HCT116 (cell line): Measurements from ENCODE around the gene C1QTNF4. TPM values are rescaled to one million over a fixed set of nuclear protein-coding genes. Genes with fewer than 3 reads are reported as not detected.
"Not testable (repeated sequence)": the region's sequence is repeated elsewhere in the genome, so short reads cannot be mapped to it uniquely, and the experiment has no call there.

Experiments used
- ATAC-seq: fragments of 200-7000 bp; cut with Tn5 transposase; 2 replicates; pipeline ENCODE4 v1.9.1; 2020; ENCODE audit warnings: mild to moderate bottlenecking, moderate library complexity
- BruUV-seq: library from RNA; stranded (reverse); fragments of 400-500 nt; replicated peaks from 2 replicates; lab custom pipeline; 2021; lab: Mats Ljungman, UMichigan
- CTCF ChIA-PET: fragments of 300-600 bp; sonication (Branson Sonifier 250); formaldehyde crosslinking; loops from one replicate; lab custom pipeline; 2021; ENCODE audit warnings: antibody characterized with exemption; lab: Charles Lee
- POLR2A ChIA-PET: fragments of 300-600, 350-600 bp; sonication (Branson Sonifier 250); formaldehyde crosslinking; loops from one replicate; lab custom pipeline; 2021; ENCODE audit warnings: antibody characterized with exemption; lab: Charles Lee
- RAD21 ChIA-PET, 2 experiments: fragments of 300-600 bp; sonication (Branson Sonifier 250); formaldehyde crosslinking; loops; one replicate each; lab custom pipeline; 2023; ENCODE audit warnings: low total read pairs in 2 of 2; ENCODE audit not compliant: uncharacterized antibody in 2 of 2, unreplicated experiment in 2 of 2, low non-redundant PET in 1 of 2; lab: Charles Lee
- DNase-seq: peaks from one replicate; pipeline ENCODE4 v3.0.0-alpha.2; 2010; ENCODE audit warnings: low read depth, low spot score
- H2AFZ ChIP-seq: fragments of 200-600 bp; shearing (Covaris generic), sonication (generic); 2 replicates; pipeline ENCODE4 v1.6.1; 2017; ENCODE audit warnings: low read depth, mixed run types, mixed read lengths, antibody characterized with exemption, low read length; ENCODE audit not compliant: poor library complexity, severe bottlenecking
- H3K27ac ChIP-seq: 2 replicates; pipeline ENCODE4 v1.5.1; 2012; ENCODE audit warnings: low read depth, low read length
- H3K27me3 ChIP-seq: fragments of 200-600 bp; sonication (generic); 2 replicates; pipeline ENCODE4 v1.6.1; 2016; ENCODE audit warnings: mixed run types, low read length, mixed read lengths; ENCODE audit not compliant: insufficient read depth
- H3K36me3 ChIP-seq, 2 experiments: fragments of 200-500 bp in 1 of 2; fragments of 200-600 bp in 1 of 2; sonication (Bioruptor generic) in 1 of 2; sonication (generic) in 1 of 2; 2 replicates each; pipeline versions ENCODE4 v1.5.1 to v1.6.1; 2014 to 2016; ENCODE audit warnings: low read length in 2 of 2, inconsistent platforms in 1 of 2, mixed read lengths in 1 of 2, mixed run types in 1 of 2; ENCODE audit not compliant: insufficient read depth in 2 of 2, control insufficient read depth in 1 of 2
- H3K4me1 ChIP-seq, 2 experiments: fragments of 200-600 bp in 1 of 2; sonication (generic) in 1 of 2; 2 replicates each; pipeline versions ENCODE4 v1.5.1 to v1.6.1; 2012 to 2017; ENCODE audit warnings: low read length in 2 of 2, inconsistent platforms in 1 of 2, mild to moderate bottlenecking in 1 of 2, mixed read lengths in 1 of 2, mixed run types in 1 of 2, moderate library complexity in 1 of 2; ENCODE audit not compliant: insufficient read depth in 2 of 2, control insufficient read depth in 1 of 2
- H3K4me2 ChIP-seq: fragments of 200-600 bp; sonication (generic); 2 replicates; pipeline ENCODE4 v1.6.1; 2017; ENCODE audit warnings: mixed run types, low read length, mixed read lengths
- H3K4me3 ChIP-seq, 2 experiments: fragments of 200-600 bp in 1 of 2; sonication (generic) in 1 of 2; replicated peaks in 1 of 2; 2 replicates each; pipeline ENCODE4 v1.5.1; 2011 to 2016; ENCODE audit warnings: low read length in 2 of 2, control low read depth in 1 of 2, low read depth in 1 of 2, mild to moderate bottlenecking in 1 of 2, mixed read lengths in 1 of 2, mixed run types in 1 of 2
- H3K79me2 ChIP-seq: fragments of 200-600 bp; sonication (generic); 2 replicates; pipeline ENCODE4 v1.6.1; 2017; ENCODE audit warnings: mild to moderate bottlenecking, mixed run types, low read length, moderate library complexity, mixed read lengths; ENCODE audit not compliant: insufficient read depth
- H3K9ac ChIP-seq: fragments of 200-600 bp; sonication (generic); 2 replicates; pipeline ENCODE4 v1.6.1; 2016; ENCODE audit warnings: low read length, mixed read lengths
- H3K9me2 ChIP-seq: fragments of 200-600 bp; sonication (generic), shearing (Covaris generic); 2 replicates; pipeline ENCODE4 v1.6.1; 2017; ENCODE audit warnings: mixed run types, mild to moderate bottlenecking, moderate library complexity; ENCODE audit not compliant: insufficient read depth
- H3K9me3 ChIP-seq, 2 experiments: fragments of 200-500 bp in 1 of 2; fragments of 200-600 bp in 1 of 2; sonication (Bioruptor generic) in 1 of 2; sonication (generic) in 1 of 2; 2 replicates each; pipeline ENCODE4 v1.6.1; 2014 to 2017; ENCODE audit warnings: low read length in 2 of 2, mixed read lengths in 2 of 2, inconsistent platforms in 1 of 2, low read depth in 1 of 2, mild to moderate bottlenecking in 1 of 2, mixed run types in 1 of 2, moderate library complexity in 1 of 2; ENCODE audit not compliant: control insufficient read depth in 1 of 2, insufficient read depth in 1 of 2
- H4K20me1 ChIP-seq: fragments of 200-600 bp; sonication (generic), shearing (Covaris generic); 2 replicates; pipeline ENCODE4 v1.6.1; 2017; ENCODE audit warnings: mixed run types, mild to moderate bottlenecking, moderate library complexity; ENCODE audit not compliant: insufficient read depth
- EGR1 ChIP-seq: IDR thresholded peaks from 2 replicates; pipeline ENCODE4 v1.6.1; 2012; ENCODE audit warnings: low read depth
- POLR2A ChIP-seq: IDR thresholded peaks from 2 replicates; pipeline ENCODE4 v1.7.0; 2011; ENCODE audit warnings: borderline replicate concordance; ENCODE audit not compliant: insufficient read depth, insufficient read length; ENCODE audit errors: extremely low read depth
- RAD21 ChIP-seq: IDR thresholded peaks from 2 replicates; pipeline ENCODE4 v1.6.1; 2012; ENCODE audit warnings: low read depth, mild to moderate bottlenecking
- SIN3A ChIP-seq: IDR thresholded peaks from 2 replicates; pipeline ENCODE4 v1.6.1; 2012; ENCODE audit warnings: low read depth
- SRF ChIP-seq: IDR thresholded peaks from 2 replicates; pipeline ENCODE4 v1.6.1; 2012; ENCODE audit warnings: low read depth
- ZBTB33 ChIP-seq: IDR thresholded peaks from 2 replicates; pipeline ENCODE4 v1.6.1; 2011; ENCODE audit warnings: mild to moderate bottlenecking, low read length, moderate library complexity; ENCODE audit not compliant: insufficient replicate concordance; ENCODE audit errors: extremely low read depth
- ZNF274 ChIP-seq: fragments of 200-500 bp; sonication (Bioruptor generic); IDR thresholded peaks from 2 replicates; pipeline ENCODE4 v1.6.1; 2014; ENCODE audit warnings: mild to moderate bottlenecking, low read depth, low read length, inconsistent platforms
- intact Hi-C: fragments of 100-400 bp; cut with micrococcal nuclease; formaldehyde crosslinking; loops from 2 replicates; pipeline ENCODE4 v1.10.0; 2022
- total RNA-seq: library from RNA; stranded (reverse); gene quantifications from one replicate; pipeline ENCODE4 v1.2.1, GENCODE V29; 2021; ENCODE audit not compliant: unreplicated experiment
- TF ChIP-seq, protein P1 (sequence below): IDR thresholded peaks from 2 replicates; pipeline ENCODE4 v1.6.1; 2012

C1QTNF4 gene
- total RNA-seq, 1 experiment from 2014 or later = 0.34 TPM

GRCh38 chr11:47562393-47562792 lies 31.8 kb downstream of the C1QTNF4 start:
- peaks cover 6 to 22% of the 10 kb centered on the region in 2 experiments for H3K4me1 ChIP-seq
- POLR2A ChIA-PET, H3K4me3 ChIP-seq, intact Hi-C loops, H3K27ac ChIP-seq, H3K4me2 ChIP-seq, DNase-seq, H3K9me3 ChIP-seq, H3K9ac ChIP-seq, H3K36me3 ChIP-seq, RAD21 ChIA-PET, H3K9me2 ChIP-seq, CTCF ChIA-PET, H2AFZ ChIP-seq, H3K27me3 ChIP-seq, ATAC-seq, H4K20me1 ChIP-seq, BruUV-seq: not testable (repeated sequence)
- H3K79me2 ChIP-seq = peaks cover 19% of the 10 kb centered on the region

DNA sequence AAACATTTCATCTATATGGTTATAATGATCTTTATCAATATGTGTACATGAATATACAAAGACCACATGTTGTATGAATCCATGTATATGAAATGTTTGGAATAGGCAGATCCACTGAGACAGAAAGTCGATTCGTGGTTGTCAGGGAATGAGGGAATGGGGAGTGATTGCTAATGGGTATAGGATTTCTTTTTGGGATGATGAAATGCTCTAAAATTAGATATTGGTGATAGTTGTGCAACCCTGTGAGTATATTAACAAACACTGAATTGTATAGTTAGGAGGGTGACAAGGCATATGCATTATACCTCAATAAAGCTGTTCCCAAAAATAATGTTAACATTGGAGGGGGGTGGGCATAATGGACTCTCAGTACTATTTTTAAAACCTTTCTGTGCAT lies 33.8 kb downstream of the C1QTNF4 start:
- POLR2A ChIA-PET = no interaction called here
- no peak overlapping the region for H3K4me2 ChIP-seq
- intact Hi-C loops = no loop called here

GRCh38 chr11:47558695-47559094 lies 35.5 kb downstream of the C1QTNF4 start:
- POLR2A ChIA-PET = no interaction called here
- BruUV-seq = no TSS peak

More for the DNA sequence above, 33.8 kb downstream of the C1QTNF4 start:
- Histone ChIP-seq H3K27ac (no peak overlapping the region), H3K36me3 (no peaks in the 10 kb centered on the region), H3K9me2 (no peaks in the 10 kb centered on the region), H4K20me1 (no peaks in the 10 kb centered on the region), H2AFZ (no peak overlapping the region), H3K27me3 (no peaks in the 10 kb centered on the region), H3K9ac (no peak overlapping the region), H3K4me3 (no peak overlapping the region), H3K79me2 (no peaks in the 10 kb centered on the region; the same call in 1 of the 2 replicates), H3K4me1 (peaks cover 6 to 15% of the 10 kb centered on the region in 2 experiments), H3K9me3 (no peaks in the 10 kb centered on the region)
- TF ChIP-seq POLR2A (no peak), SRF (no peak)
- ChIA-PET RAD21 (no interaction called here), CTCF (no interaction called here)
- DNase-seq (no peak), ATAC-seq (no peak)
- no TSS peak for BruUV-seq

More at GRCh38 chr11:47558695-47559094, 35.5 kb downstream of the C1QTNF4 start:
- no peak overlapping the region for H3K27ac ChIP-seq
- H3K9ac ChIP-seq = no peak overlapping the region
- H2AFZ ChIP-seq = no peak overlapping the region
- no peak overlapping the region for H3K4me3 ChIP-seq
- H3K9me3 ChIP-seq = no peaks in the 10 kb centered on the region
- no peak overlapping the region for H3K4me2 ChIP-seq
- DNase-seq = no peak
- no peaks in the 10 kb centered on the region for H3K36me3 ChIP-seq
- H3K4me1 ChIP-seq = peaks cover 0 to 2% of the 10 kb centered on the region in 2 experiments; a peak in 2 of 4 replicates
- TF ChIP-seq EGR1 (no peak), RAD21 (no peak), SIN3A (no peak), ZBTB33 (no peak), ZNF274 (no peak)
- TF ChIP-seq, protein P1, sequence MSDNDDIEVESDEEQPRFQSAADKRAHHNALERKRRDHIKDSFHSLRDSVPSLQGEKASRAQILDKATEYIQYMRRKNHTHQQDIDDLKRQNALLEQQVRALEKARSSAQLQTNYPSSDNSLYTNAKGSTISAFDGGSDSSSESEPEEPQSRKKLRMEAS = no peak
- ChIA-PET RAD21 (no interaction called here), CTCF (no interaction called here)
- H3K79me2 ChIP-seq = no peaks in the 10 kb centered on the region
- H3K9me2 ChIP-seq = no peaks in the 10 kb centered on the region
- ATAC-seq = no peak
- H3K27me3 ChIP-seq = no peaks in the 10 kb centered on the region
- H4K20me1 ChIP-seq = no peaks in the 10 kb centered on the region
- intact Hi-C loops = loop anchor here (10.0 kb wide), 1 partner anchor 134 kb away; the partner anchor contains the start of gene PSMC3
